ENCODE measurements around the gene CASK.

DNA sequence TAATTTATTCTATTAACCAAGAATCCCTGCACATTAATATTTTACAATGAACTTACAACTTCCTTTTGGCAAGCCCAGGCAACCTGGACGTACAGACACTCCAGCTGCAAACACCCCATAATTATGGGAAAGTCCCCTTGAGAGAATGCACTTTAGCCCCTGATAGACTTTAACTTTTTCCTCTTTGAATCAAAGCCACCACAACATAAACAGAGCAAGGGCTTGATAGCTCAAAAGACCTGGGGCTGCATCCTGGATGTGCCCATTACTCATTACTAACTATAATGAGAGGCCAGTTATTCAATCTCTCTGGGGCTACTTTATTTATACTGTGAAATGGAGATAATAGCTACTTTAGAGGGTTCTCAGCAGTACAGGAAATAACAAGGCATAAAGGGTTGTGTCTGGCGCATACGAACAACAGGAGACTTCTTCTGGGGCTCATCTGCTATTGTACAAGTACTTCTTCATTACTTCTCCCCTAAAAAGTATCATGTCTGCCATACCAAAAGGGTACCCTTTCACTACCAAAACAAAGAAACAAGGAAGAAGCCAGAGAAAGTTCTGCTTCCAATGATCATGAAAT, 54.9 kb downstream of the CASK start:
- TF ChIP-seq, protein P1, sequence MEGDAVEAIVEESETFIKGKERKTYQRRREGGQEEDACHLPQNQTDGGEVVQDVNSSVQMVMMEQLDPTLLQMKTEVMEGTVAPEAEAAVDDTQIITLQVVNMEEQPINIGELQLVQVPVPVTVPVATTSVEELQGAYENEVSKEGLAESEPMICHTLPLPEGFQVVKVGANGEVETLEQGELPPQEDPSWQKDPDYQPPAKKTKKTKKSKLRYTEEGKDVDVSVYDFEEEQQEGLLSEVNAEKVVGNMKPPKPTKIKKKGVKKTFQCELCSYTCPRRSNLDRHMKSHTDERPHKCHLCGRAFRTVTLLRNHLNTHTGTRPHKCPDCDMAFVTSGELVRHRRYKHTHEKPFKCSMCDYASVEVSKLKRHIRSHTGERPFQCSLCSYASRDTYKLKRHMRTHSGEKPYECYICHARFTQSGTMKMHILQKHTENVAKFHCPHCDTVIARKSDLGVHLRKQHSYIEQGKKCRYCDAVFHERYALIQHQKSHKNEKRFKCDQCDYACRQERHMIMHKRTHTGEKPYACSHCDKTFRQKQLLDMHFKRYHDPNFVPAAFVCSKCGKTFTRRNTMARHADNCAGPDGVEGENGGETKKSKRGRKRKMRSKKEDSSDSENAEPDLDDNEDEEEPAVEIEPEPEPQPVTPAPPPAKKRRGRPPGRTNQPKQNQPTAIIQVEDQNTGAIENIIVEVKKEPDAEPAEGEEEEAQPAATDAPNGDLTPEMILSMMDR (conservative IDR thresholded peaks at IDR 0.05 in 1 of 2, IDR thresholded peaks at IDR 0.05 in 1 of 2; ENCODE audit: low read depth in 1 of 2, low read length in 2 of 2), result no peak
- no peak for TF ChIP-seq EZH2 (IDR thresholded peaks at IDR 0.05; ENCODE audit: low read length, missing control alignments)

Data from fibroblast of lung (primary cell).